MM.1S (cell line): Measurements from ENCODE around the gene SARNP.

ENCODE experiments used
- DNase-seq: peaks from one replicate; pipeline ENCODE4 v3.0.0-alpha.2; 2015
- H2AFZ ChIP-seq: fragments of 300-600 bp; sonication (generic); 2 replicates; pipeline ENCODE4 v1.6.0; 2016; ENCODE audit warnings: antibody characterized with exemption, low read length
- H3F3A ChIP-seq: fragments of 300-600 bp; sonication (generic); 2 replicates; pipeline ENCODE4 v1.6.1; 2016; ENCODE audit warnings: mild to moderate bottlenecking, antibody characterized with exemption, low read length, moderate library complexity, mixed read lengths; ENCODE audit not compliant: insufficient read depth
- H3K27ac ChIP-seq: fragments of 300-600 bp; sonication (generic); 2 replicates; pipeline ENCODE4 v1.5.1; 2016; ENCODE audit warnings: mild to moderate bottlenecking, low read length
- H3K27me3 ChIP-seq: fragments of 300-600 bp; sonication (generic); replicated peaks from 2 replicates; pipeline ENCODE4 v1.6.0; 2016; ENCODE audit warnings: low read length; ENCODE audit not compliant: insufficient read depth
- H3K36me3 ChIP-seq: fragments of 300-600 bp; sonication (generic); replicated peaks from 2 replicates; pipeline ENCODE4 v1.6.1; 2016; ENCODE audit warnings: mild to moderate bottlenecking, low read length, mixed read lengths; ENCODE audit not compliant: insufficient read depth
- H3K4me1 ChIP-seq: fragments of 300-600 bp; sonication (generic); 2 replicates; pipeline ENCODE4 v1.6.1; 2016; ENCODE audit warnings: low read length, mixed read lengths
- H3K4me2 ChIP-seq: fragments of 300-600 bp; sonication (generic); 2 replicates; pipeline ENCODE4 v1.6.0; 2016; ENCODE audit warnings: low read depth, low read length
- H3K4me3 ChIP-seq: fragments of 300-600 bp; sonication (generic); 2 replicates; pipeline ENCODE4 v1.5.1; 2016; ENCODE audit warnings: low read length, mixed read lengths
- H3K79me2 ChIP-seq: fragments of 300-600 bp; sonication (generic); 2 replicates; pipeline ENCODE4 v1.6.1; 2016; ENCODE audit warnings: mixed run types, low read length, mixed read lengths
- H3K9ac ChIP-seq: fragments of 300-600 bp; sonication (generic); 2 replicates; pipeline ENCODE4 v1.6.1; 2016; ENCODE audit warnings: low read length, mixed read lengths
- H3K9me2 ChIP-seq: fragments of 300-600 bp; sonication (generic); replicated peaks from 2 replicates; pipeline ENCODE4 v1.6.1; 2016; ENCODE audit warnings: mild to moderate bottlenecking, low read length, mixed read lengths; ENCODE audit not compliant: insufficient read depth
- H3K9me3 ChIP-seq: fragments of 300-600 bp; sonication (generic); replicated peaks from 2 replicates; pipeline ENCODE4 v1.6.1; 2016; ENCODE audit warnings: mild to moderate bottlenecking, low read length, mixed read lengths; ENCODE audit not compliant: insufficient read depth
- H4K20me1 ChIP-seq: fragments of 300-600 bp; sonication (generic); 2 replicates; pipeline ENCODE4 v1.6.1; 2016; ENCODE audit warnings: mild to moderate bottlenecking, low read length, moderate library complexity, mixed read lengths; ENCODE audit not compliant: insufficient read depth
- CTCF ChIP-seq: fragments of 300-600 bp; sonication (generic); IDR thresholded peaks from 2 replicates; pipeline ENCODE4 v1.5.1; 2016; ENCODE audit warnings: antibody characterized with exemption, low read length, mixed read lengths
- EZH2 ChIP-seq: fragments of 300-600 bp; sonication (generic); optimal IDR thresholded peaks from 2 replicates; pipeline ENCODE3; 2017; ENCODE audit warnings: low read depth, mild to moderate bottlenecking, antibody characterized with exemption, low read length, mixed read lengths
- EZH2phosphoT487 ChIP-seq: fragments of 300-600 bp; sonication (generic); IDR thresholded peaks from 2 replicates; pipeline ENCODE4 v1.6.1; 2018; ENCODE audit warnings: antibody characterized with exemption, low read length

SARNP gene

GRCh38 chr12:55788546-55788945, 29.0 kb downstream of the SARNP start:
- Histone ChIP-seq H2AFZ (no peak overlapping the region), H3K4me3 (no peak overlapping the region), H3K9me2 (no peaks in the 10 kb centered on the region), H4K20me1 (no peaks in the 10 kb centered on the region), H3K27ac (no peak overlapping the region), H3K9me3 (no peaks in the 10 kb centered on the region), H3K4me2 (no peak overlapping the region), H3K27me3 (no peaks in the 10 kb centered on the region), H3K36me3 (peaks cover 3% of the 10 kb centered on the region; the same call in 1 of the 2 replicates), H3K79me2 (peaks cover 19% of the 10 kb centered on the region), H3F3A (no peaks in the 10 kb centered on the region), H3K9ac (no peak overlapping the region), H3K4me1 (no peaks in the 10 kb centered on the region)
- TF ChIP-seq EZH2 (no peak), CTCF (no peak), EZH2phosphoT487 (no peak)
- DNase-seq, result no peak

DNA sequence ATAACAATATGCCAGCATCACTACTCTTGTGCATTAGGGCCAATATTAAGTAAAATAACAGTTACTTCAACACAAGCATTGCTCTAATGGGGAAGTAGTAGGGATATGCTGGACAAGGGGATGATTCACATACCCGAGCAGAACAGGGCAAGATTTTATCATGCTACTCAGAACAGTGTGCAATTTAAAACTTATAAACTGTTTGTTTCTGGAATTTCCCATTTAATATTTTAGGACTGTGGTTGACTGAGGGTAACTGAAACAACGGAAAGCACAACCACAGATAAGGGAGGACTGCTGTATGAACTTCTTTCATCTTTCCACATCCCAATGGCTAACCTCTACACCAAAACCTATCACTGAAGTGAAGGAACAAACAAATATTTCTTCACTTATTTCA, 36.8 kb downstream of the SARNP start:
- H3K9ac ChIP-seq, result no peak overlapping the region
- H3K36me3 ChIP-seq, result peaks cover 3% of the 10 kb centered on the region; the same call in 1 of the 2 replicates
- H3K4me1 ChIP-seq, result no peaks in the 10 kb centered on the region
- no peak for DNase-seq
- H4K20me1 ChIP-seq, result peaks cover 2% of the 10 kb centered on the region; the same call in 1 of the 2 replicates
- H3K79me2 ChIP-seq, result peaks cover 25% of the 10 kb centered on the region
- no peak overlapping the region for H3K4me3 ChIP-seq
- H3K9me3 ChIP-seq, result no peaks in the 10 kb centered on the region
- no peaks in the 10 kb centered on the region for H3K27me3 ChIP-seq
- TF ChIP-seq CTCF (no peak), EZH2phosphoT487 (no peak), EZH2 (no peak)
- H3K9me2 ChIP-seq, result no peaks in the 10 kb centered on the region
- H3F3A ChIP-seq, result no peaks in the 10 kb centered on the region; the same call in 1 of the 2 replicates
- H3K27ac ChIP-seq, result no peak overlapping the region
- no peak overlapping the region for H3K4me2 ChIP-seq
- no peak overlapping the region for H2AFZ ChIP-seq

DNA sequence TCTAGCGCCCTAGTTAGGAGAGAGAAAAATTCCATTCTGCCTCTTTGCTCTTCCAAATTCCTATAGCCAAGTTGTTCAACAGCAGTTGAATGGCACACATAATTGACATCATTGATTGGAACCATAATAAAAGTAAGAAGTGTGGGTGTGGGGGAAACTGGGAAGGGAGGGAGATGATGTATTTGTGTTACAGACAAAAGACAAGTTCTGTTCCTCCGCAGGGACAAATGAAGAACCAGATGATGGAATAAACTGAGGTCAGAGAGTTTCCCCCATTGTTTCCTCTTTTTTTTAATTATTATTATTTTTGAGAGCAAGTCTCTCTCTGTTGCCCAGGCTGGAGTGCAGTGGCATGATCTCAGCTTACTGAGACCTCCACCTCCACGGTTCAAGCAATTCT, 39.7 kb downstream of the SARNP start:
- H3K4me1 ChIP-seq, result no peaks in the 10 kb centered on the region
- H3K9me3 ChIP-seq, result no peaks in the 10 kb centered on the region
- no peak overlapping the region for H2AFZ ChIP-seq
- no peaks in the 10 kb centered on the region; the same call in 1 of the 2 replicates for H3F3A ChIP-seq
- H3K4me3 ChIP-seq, result no peak overlapping the region
- H3K9me2 ChIP-seq, result no peaks in the 10 kb centered on the region
- no peaks in the 10 kb centered on the region for H3K27me3 ChIP-seq
- H3K9ac ChIP-seq, result no peak overlapping the region
- H3K36me3 ChIP-seq, result peaks cover 3% of the 10 kb centered on the region; the same call in 1 of the 2 replicates
- DNase-seq, result no peak
- no peak overlapping the region for H3K4me2 ChIP-seq
- H3K27ac ChIP-seq, result no peak overlapping the region
- peaks cover 2% of the 10 kb centered on the region; the same call in 1 of the 2 replicates for H4K20me1 ChIP-seq
- TF ChIP-seq CTCF, result no peak
- no peak for TF ChIP-seq EZH2
- no peak for TF ChIP-seq EZH2phosphoT487
- peaks cover 28% of the 10 kb centered on the region for H3K79me2 ChIP-seq
